HEK293 (cell line): ENCODE measurements around the gene SLC26A5.
A peak's percentile ranks its signal among the peaks of the same experiment; 100 is the strongest.
"Not testable (repeated sequence)": the region's sequence is repeated elsewhere in the genome, so short reads cannot be mapped to it uniquely, and the experiment has no call there.

Experiments
- CTCF ChIA-PET: fragments of 350-600 bp; formaldehyde crosslinking; extraction: SDS; loops from one replicate; lab custom pipeline; 2021; ENCODE audit warnings: antibody characterized with exemption; lab: Yijun Ruan, JAX
- POLR2A ChIA-PET: fragments of 300-600 bp; formaldehyde crosslinking; extraction: SDS; loops from one replicate; lab custom pipeline; 2020; ENCODE audit warnings: antibody characterized with exemption, inconsistent platforms; lab: Yijun Ruan, JAX
- H3K27ac ChIP-seq: fragments of 200-500 bp; sonication (Bioruptor generic); 2 replicates; pipeline ENCODE4 v1.5.1; 2014; ENCODE audit warnings: low read depth, low read length, control low read depth, inconsistent platforms; ENCODE audit errors: extremely low read depth
- H3K36me3 ChIP-seq, 2 experiments: fragments of 200-500 bp in 1 of 2; sonication (Bioruptor generic) in 1 of 2; 1 replicate in 1 of 2; 2 replicates in 1 of 2; pipeline ENCODE4 v1.5.1; 2014 to 2017; ENCODE audit warnings: inconsistent platforms in 2 of 2, low read length in 2 of 2; ENCODE audit not compliant: control insufficient read depth in 2 of 2, insufficient read depth in 1 of 2
- H3K4me1 ChIP-seq: fragments of 200-500 bp; sonication (Bioruptor generic); 2 replicates; pipeline ENCODE4 v1.5.1; 2014; ENCODE audit warnings: mild to moderate bottlenecking, low read length, inconsistent platforms; ENCODE audit not compliant: control insufficient read depth, insufficient read depth
- H3K4me3 ChIP-seq: 2 replicates; pipeline ENCODE4 v1.5.1; 2011; ENCODE audit warnings: low read depth, mild to moderate bottlenecking, control low read depth, low read length, moderate library complexity
- H3K9me3 ChIP-seq: fragments of 200-500 bp; sonication (Bioruptor generic); 2 replicates; pipeline ENCODE4 v1.5.1; 2014; ENCODE audit warnings: low read depth, low read length, inconsistent platforms; ENCODE audit not compliant: control insufficient read depth, insufficient read depth
- ELK4 ChIP-seq: IDR thresholded peaks from 2 replicates; pipeline ENCODE4 v1.6.1; 2011; ENCODE audit warnings: mild to moderate bottlenecking, low read depth, low read length, borderline replicate concordance
- INSM2 ChIP-seq: fragments of 450-650 bp; formaldehyde crosslinking; IDR thresholded peaks from 2 replicates; pipeline ENCODE4 v1.5.1; 2016; ENCODE audit warnings: missing biosample characterization, missing genetic modification characterization
- PBX3 ChIP-seq: sonication (generic); formaldehyde crosslinking; IDR thresholded peaks from 2 replicates; pipeline ENCODE4 v1.8.1; 2022; ENCODE audit warnings: mild to moderate bottlenecking, moderate library complexity, missing genetic modification reagents
- PRDM1 ChIP-seq: fragments of 450-650 bp; formaldehyde crosslinking; IDR thresholded peaks from 2 replicates; pipeline ENCODE4; 2016; ENCODE audit warnings: missing biosample characterization, missing genetic modification characterization
- YY1 ChIP-seq: fragments of 450-650 bp; formaldehyde crosslinking; IDR thresholded peaks from 2 replicates; pipeline ENCODE4 v1.5.1; 2018; ENCODE audit warnings: missing biosample characterization, missing genetic modification characterization
- ZBTB44 ChIP-seq: fragments of 450-650 bp; IDR thresholded peaks from 2 replicates; pipeline ENCODE4 v1.5.1; 2018; ENCODE audit warnings: missing biosample characterization, mild to moderate bottlenecking, missing genetic modification characterization
- ZBTB6 ChIP-seq: fragments of 450-650 bp; formaldehyde crosslinking; IDR thresholded peaks from 2 replicates; pipeline ENCODE4 v1.5.1; 2017; ENCODE audit warnings: missing biosample characterization, missing genetic modification characterization
- ZBTB8A ChIP-seq: fragments of 450-650 bp; formaldehyde crosslinking; IDR thresholded peaks from 2 replicates; pipeline ENCODE4 v1.5.1; 2016; ENCODE audit warnings: missing biosample characterization, missing genetic modification characterization
- ZNF169 ChIP-seq: fragments of 450-650 bp; formaldehyde crosslinking; IDR thresholded peaks from 2 replicates; pipeline ENCODE4 v1.5.1; 2016; ENCODE audit warnings: missing biosample characterization, missing genetic modification characterization
- ZNF18 ChIP-seq: fragments of 450-650 bp; formaldehyde crosslinking; IDR thresholded peaks from 2 replicates; pipeline ENCODE4 v1.5.1; 2016; ENCODE audit warnings: missing biosample characterization, missing genetic modification characterization
- ZNF202 ChIP-seq: fragments of 450-650 bp; formaldehyde crosslinking; IDR thresholded peaks from 2 replicates; pipeline ENCODE4 v1.5.1; 2016; ENCODE audit warnings: missing biosample characterization, missing genetic modification characterization, borderline replicate concordance
- ZNF266 ChIP-seq: fragments of 450-650 bp; formaldehyde crosslinking; IDR thresholded peaks from 2 replicates; pipeline ENCODE4 v1.5.1; 2016; ENCODE audit warnings: missing biosample characterization, missing genetic modification characterization, low read depth
- ZNF350 ChIP-seq: fragments of 450-650 bp; formaldehyde crosslinking; IDR thresholded peaks from 2 replicates; pipeline ENCODE4 v1.5.0; 2017; ENCODE audit warnings: missing biosample characterization, mild to moderate bottlenecking, missing genetic modification characterization
- ZNF621 ChIP-seq: fragments of 450-650 bp; formaldehyde crosslinking; IDR thresholded peaks from 2 replicates; pipeline ENCODE4 v1.5.1; 2017; ENCODE audit warnings: missing biosample characterization, missing genetic modification characterization
- ZNF658 ChIP-seq: fragments of 450-650 bp; formaldehyde crosslinking; IDR thresholded peaks from 2 replicates; pipeline ENCODE4; 2016; ENCODE audit warnings: missing biosample characterization, missing genetic modification characterization
- ZNF664 ChIP-seq: fragments of 450-650 bp; formaldehyde crosslinking; IDR thresholded peaks from 2 replicates; pipeline ENCODE4 v1.5.1; 2016; ENCODE audit warnings: missing biosample characterization, missing genetic modification characterization
- ZNF776 ChIP-seq: fragments of 450-650 bp; formaldehyde crosslinking; IDR thresholded peaks from 2 replicates; pipeline ENCODE4 v1.5.0; 2017; ENCODE audit warnings: missing biosample characterization, missing genetic modification characterization, borderline replicate concordance
- ZXDB ChIP-seq: fragments of 450-650 bp; formaldehyde crosslinking; IDR thresholded peaks from 2 replicates; pipeline ENCODE4 v1.5.1; 2016; ENCODE audit warnings: missing biosample characterization, missing genetic modification characterization

Gene SLC26A5

GRCh38 chr7:103446049-103446520 is at the start of gene SLC26A5:
Gene SLC26A5 (minus strand): TSS chr7:103446207. CDS start chr7:103421514, 24,693 bp downstream.
- Histone ChIP-seq H3K36me3 (no peaks in the 10 kb centered on the region), H3K27ac (no peak within 1 kb of the TSS), H3K4me1 (no peaks in the 10 kb centered on the region), H3K9me3 (no peaks in the 10 kb centered on the region), H3K4me3 (no peak within 1 kb of the TSS; the same call in 1 of the 2 replicates)
- ChIA-PET CTCF (interaction anchor here (0.6 to 1.4 kb wide), 8 partner anchors 16 to 1124 kb away, joined by 3 to 9 read pairs (median 4); no protein-coding TSS in a partner anchor), POLR2A (no interaction called here)
- TF ChIP-seq ZBTB6 (tag by site-specific recombination) (peak; percentile 86; the same call in 1 of the 2 replicates), ZNF621 (tag by site-specific recombination) (no peak)
- TF ChIP-seq, all 188 proteins: peak for 1

- no peaks in the 10 kb centered on the region for H3K36me3 ChIP-seq
- H3K27ac ChIP-seq, result no peak overlapping the region
- no peaks in the 10 kb centered on the region for H3K4me1 ChIP-seq
- TF ChIP-seq PRDM1 (tag by site-specific recombination) (no peak), PBX3 (CRISPR knock-in tag) (no peak), ELK4 (no peak), INSM2 (tag by site-specific recombination) (no peak), YY1 (tag by site-specific recombination) (no peak), ZNF169 (tag by site-specific recombination) (no peak), ZBTB8A (tag by site-specific recombination) (no peak), ZNF350 (no peak), ZBTB6 (tag by site-specific recombination) (no peak), ZNF664 (tag by site-specific recombination) (no peak), ZXDB (no peak), ZNF776 (no peak), ZNF658 (tag by site-specific recombination) (no peak), ZNF266 (no peak), ZNF202 (tag by site-specific recombination) (no peak), ZNF18 (tag by site-specific recombination) (no peak), ZBTB44 (no peak)
- H3K4me3 ChIP-seq, result no peak overlapping the region
- H3K9me3 ChIP-seq, result no peaks in the 10 kb centered on the region
- ChIA-PET CTCF (no interaction called here), POLR2A (no interaction called here)
Measured at GRCh38 chr7:103487419-103487818, 41.4 kb upstream of the SLC26A5 start.

- H3K4me3 ChIP-seq, H3K27ac ChIP-seq, H3K9me3 ChIP-seq, H3K4me1 ChIP-seq, H3K36me3 ChIP-seq, POLR2A ChIA-PET, CTCF ChIA-PET: not testable (repeated sequence)
Measured at GRCh38 chr7:103486873-103487272, 40.9 kb upstream of the SLC26A5 start.
